Measurements from ENCODE around the gene HEATR3.

DNA sequence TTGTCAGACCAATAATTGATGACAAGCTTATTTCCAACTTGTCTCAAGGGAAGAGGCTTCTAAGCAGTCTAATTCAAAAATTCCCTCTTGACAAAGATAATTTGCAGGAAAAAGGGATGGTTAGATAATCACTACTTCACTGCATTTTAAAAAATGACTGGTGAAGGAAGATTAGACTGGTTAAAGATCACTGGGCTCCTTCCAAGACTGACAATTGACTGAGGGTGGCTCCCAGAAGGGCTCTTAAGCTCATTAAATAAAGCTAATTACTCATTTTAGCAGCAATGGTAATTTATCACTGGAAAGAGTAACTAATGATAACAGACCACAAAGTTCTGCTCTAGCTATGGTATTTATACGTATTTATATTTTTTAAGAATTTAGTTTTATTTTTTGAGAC lies 4.4 kb upstream of the HEATR3 start:
- TF ChIP-seq EZH2 (IDR thresholded peaks at IDR 0.05; ENCODE audit: borderline replicate concordance, insufficient read depth, low read depth, low read length, poor library complexity, severe bottlenecking): no peak
- TF ChIP-seq CTCF (IDR thresholded peaks at IDR 0.05): no peak
